PFSK-1 (cell line): ENCODE results near the gene INKA2.

Experiments used
- POLR2AphosphoS5 ChIP-seq: IDR thresholded peaks from 2 replicates; pipeline ENCODE4 v1.6.1; 2012; ENCODE audit warnings: low read depth, mild to moderate bottlenecking, control low read depth, low read length, moderate library complexity
- REST ChIP-seq, 2 experiments: IDR thresholded peaks; 2 replicates each; pipeline versions ENCODE4 v1.6.1 to v1.8.0; 2011 to 2012; ENCODE audit warnings: low read depth in 2 of 2, low read length in 2 of 2, control low read depth in 1 of 2, inconsistent platforms in 1 of 2, mild to moderate bottlenecking in 1 of 2, moderate library complexity in 1 of 2; ENCODE audit not compliant: insufficient read depth in 1 of 2

DNA sequence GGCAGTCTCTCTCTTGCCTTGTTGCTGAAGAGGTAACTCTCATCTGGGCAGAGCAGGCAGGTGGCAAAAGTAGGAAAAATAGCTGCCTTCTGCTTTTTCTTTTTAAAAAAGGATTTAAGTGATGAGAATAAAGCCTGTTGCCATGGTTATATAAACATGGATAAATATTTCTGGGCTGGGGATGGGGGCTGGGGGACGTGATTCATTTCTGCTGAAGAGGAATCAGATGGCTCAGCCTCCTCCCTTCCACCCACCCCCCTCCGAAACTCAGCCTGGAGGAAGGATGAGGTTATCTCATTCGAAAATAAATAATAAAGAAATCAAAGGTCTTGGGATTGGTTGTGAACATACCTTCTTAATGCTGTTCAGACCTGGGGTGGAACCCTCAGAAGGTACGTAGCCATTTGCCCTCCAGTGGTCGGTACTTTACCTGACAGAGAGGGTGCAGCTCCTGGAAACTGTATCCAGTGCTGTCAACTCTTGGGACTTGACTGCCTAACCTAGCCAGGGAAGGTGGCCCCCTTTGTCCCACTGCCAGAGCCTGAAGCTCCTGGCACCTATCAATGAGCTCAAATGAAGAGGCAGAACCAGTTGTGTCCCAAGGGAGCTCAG lies 3.8 kb upstream of the INKA2 start:
- TF ChIP-seq POLR2AphosphoS5 (no peak), REST (IDR thresholded peaks at IDR 0.05; ENCODE audit: insufficient read depth in 1 of 2, low read depth in 2 of 2, low read length in 2 of 2) (no peak)
